Stimulated activated CD4-positive, alpha-beta T cell treated with anti-CD3 and anti-CD28 coated beads, TNF-alpha, amount 100 ng/mL, for 24 hours (primary cell): Measurements from ENCODE around the gene ERCC8.
"Not testable (repeated sequence)": the region's sequence is repeated elsewhere in the genome, so short reads cannot be mapped to it uniquely, and the experiment has no call there.

Experiments
- DNase-seq, 3 experiments: peaks; one replicate each; pipeline ENCODE4 v3.0.0-alpha.2; 2020; ENCODE audit warnings: low read depth in 3 of 3

ERCC8 gene, protein sequence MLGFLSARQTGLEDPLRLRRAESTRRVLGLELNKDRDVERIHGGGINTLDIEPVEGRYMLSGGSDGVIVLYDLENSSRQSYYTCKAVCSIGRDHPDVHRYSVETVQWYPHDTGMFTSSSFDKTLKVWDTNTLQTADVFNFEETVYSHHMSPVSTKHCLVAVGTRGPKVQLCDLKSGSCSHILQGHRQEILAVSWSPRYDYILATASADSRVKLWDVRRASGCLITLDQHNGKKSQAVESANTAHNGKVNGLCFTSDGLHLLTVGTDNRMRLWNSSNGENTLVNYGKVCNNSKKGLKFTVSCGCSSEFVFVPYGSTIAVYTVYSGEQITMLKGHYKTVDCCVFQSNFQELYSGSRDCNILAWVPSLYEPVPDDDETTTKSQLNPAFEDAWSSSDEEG

DNA sequence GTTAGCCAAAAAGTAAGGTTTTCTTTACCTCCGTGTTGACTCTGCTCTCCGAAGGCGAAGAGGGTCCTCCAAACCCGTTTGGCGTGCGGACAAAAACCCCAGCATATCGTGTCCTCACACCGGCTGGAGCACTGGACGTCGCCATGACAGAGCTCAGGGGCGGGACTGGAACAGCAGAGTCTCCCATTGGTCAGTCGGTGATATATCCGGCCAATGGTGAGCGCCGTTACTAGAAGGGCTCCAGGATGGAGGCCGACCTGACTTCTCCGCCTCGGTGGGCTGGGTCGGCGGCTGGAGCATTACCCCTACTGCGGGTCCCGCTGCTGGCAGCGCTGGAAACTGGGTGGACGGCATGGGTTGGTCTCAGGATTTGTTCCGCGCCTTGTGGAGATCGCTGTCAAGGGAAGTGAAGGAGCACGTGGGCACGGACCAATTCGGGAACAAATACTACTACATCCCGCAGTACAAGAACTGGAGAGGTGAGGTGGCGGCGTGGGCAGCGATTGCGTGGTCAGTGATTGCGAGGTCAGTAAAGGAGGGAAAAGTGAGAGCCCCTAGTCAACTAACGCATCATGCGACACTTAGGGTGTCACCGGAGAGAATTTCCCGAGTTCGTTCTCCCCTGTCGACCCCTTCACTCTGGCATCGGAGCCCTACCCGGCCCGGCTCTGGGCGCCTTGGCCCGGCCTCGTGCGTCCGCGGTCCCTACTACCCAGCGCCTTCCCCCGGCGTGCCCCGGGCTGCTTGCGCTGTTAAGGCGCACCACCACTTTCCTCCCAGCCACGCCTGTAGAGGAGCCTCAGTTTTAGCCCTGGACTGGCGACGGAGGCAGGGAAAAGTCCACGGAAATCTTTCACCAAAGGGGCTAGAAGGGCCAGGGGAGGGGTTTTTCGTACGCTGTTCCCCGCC lies at the start of gene ERCC8, which contains the start of gene NDUFAF2:
Gene ERCC8, minus strand, starts transcription at position 167 of the 909 bp plus-strand sequence. Its CDS starts 62 bp downstream, at position 105.
Gene NDUFAF2, plus strand, starts transcription at position 302 of the 909 bp plus-strand sequence. Its CDS starts 51 bp downstream, at position 353.
- peak; percentile 77 to 84 (median 81) for DNase-seq

- DNase-seq, result no peak
Measured at GRCh38 chr5:60993875-60994571, 49.2 kb upstream of the ERCC8 start.

DNA sequence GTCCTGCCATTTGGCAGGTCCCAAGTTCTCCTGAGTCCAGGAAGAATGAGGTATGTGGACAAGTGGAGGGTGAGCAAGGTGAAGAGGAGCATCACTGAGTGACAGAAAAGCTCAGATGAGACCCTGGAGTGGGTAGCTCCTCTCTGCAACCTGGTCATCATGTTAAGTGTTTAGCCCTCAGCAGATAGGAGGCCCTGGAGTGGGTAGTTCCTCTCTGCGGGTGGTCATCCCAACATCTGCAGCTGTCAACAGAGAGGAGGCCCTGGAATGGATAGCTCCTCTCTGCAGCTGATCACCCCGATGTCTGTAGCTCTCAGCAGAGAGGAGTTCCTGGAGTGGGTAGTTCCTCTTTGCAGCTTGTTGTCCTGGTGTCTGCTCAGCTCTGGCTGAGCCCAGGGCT lies 48.6 kb upstream of the ERCC8 start:
- DNase-seq, result no peak

DNA sequence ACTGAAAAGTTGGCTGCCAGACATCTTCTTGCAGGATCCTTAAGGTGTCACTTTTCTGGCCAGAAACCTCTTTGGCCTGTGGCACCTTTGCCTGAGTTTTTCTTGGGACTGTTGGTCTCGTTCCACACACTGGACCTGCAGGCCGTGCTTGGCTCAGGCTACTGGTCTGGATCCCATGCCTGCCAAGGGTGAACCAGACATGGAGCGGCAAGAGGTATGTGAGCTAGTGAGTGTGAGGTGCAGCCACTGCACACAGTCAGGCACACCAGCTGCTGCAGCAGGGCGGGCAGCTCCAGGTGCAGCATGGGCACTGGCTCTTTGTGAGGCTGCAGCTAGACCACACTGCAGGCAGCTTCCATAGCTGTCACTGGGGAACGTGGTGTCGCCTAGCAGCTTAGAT lies 48.0 kb upstream of the ERCC8 start:
- DNase-seq, result no peak

DNA sequence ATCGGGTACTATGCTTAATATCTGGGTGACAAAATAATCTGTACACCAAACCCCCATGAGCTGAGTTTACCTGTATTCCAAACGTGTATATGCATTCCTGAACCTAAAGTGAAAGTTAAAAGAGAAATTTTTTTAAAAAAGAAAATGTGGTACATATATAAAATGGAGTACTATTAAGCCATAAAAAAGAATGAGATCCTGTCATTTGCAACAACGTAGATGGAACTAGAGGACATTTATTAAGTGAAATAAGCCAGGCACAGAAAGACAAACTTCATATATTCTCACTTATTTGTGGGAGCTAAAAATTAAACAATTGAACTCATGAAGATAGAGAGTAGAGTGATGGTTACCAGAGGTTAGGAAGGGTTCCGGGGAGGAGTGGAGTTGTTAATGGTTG lies 44.9 kb upstream of the ERCC8 start:
- DNase-seq, result no peak

DNA sequence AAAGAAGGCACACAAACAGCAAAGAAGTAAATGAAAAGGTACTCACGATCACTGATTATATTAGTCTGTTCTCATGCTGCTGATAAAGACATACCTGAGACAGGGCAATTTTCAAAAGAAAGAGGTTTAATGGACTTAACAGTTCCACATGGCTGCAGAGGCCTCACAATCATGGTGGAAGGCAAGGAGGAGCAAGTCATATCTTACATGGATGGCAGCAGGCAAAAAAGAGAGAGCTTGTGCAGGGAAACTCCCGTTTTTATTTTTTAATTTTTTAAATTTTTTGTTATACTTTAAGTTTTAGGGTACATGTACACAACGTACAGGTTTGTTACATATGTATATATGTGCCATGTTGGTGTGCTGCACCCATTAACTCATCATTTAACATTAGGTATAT lies 37.3 kb upstream of the ERCC8 start:
- DNase-seq, result not testable (repeated sequence)

DNA sequence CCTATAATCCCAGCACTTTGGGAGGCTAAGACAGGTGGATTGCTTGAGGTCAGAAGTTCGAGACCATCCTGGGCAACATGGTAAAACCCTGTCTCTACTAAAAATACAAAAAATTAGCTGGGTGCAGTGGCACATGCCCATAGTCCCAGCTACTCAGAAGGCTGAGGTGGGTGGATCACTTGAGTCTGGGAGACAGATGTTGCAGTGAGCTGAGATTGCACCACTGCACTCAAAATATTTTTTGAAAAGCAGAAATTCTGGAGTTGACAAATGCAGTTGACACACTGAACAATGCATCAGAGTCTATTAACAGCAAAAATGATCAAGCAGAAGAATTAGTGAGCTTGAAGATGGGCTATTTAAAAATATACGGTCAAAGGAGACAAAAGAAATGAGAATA lies 35.6 kb upstream of the ERCC8 start:
- DNase-seq, result no peak

GRCh38 chr5:60978968-60979367 lies 34.1 kb upstream of the ERCC8 start:
- no peak for DNase-seq

DNA sequence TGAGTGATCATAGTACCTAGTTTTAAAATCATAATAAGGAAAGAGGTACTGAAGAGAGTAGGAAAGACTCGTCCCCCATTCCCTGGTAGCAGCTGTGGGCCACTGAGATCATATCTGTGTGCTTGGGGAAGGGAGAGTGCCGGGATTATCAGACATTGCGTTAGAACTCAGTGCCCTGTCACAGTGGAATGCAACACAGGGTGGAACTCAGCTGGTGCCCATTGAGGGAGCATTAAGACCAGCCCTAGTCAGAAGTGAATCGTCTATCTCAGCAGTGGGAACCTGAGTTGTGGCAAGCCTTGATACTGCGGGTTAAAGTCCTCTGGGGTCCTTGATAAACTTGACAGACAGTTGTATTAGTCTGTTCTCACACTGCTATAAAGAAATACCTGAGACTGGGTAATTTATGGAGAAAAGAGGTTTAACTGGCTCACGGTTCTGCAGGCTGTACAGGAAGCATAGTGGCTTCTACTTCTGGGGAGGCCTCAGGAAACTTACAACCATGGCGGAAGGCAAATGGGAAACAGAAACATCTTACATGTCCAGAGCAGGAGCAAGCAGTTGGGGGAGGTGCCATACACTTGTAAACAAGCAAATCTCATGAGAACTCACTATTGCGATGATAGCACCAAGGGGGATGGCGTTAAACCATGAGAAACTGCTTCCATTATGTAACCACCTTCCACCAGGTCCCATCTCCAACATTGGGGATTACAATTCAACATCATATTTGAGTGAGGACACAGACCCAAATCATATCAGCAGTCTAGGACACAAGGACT lies 33.3 kb upstream of the ERCC8 start:
- DNase-seq, result no peak

DNA sequence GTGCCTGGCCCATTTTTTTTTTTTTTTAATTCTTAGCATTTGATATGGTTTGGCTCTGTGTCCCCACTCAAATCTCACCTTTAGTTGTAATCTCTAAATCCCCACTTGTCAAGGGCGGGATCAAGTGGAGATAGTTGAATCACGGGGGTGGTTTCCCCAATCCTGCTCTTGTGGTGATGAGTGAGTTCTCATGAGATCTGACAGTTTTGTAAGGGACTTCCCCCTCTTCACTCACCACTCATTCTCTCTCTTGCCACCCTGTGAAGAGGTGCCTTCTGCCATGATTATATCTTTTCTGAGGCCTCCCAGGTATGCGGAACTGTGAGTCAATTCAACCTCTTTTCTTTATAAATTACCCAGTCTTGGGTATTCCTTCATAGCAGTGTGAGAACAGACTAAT lies 27.4 kb upstream of the ERCC8 start:
- peak; percentile 36 to 43 (median 40) for DNase-seq

GRCh38 chr5:60961685-60962084 lies 16.8 kb upstream of the ERCC8 start:
- DNase-seq, result no peak

- DNase-seq, result no peak
Measured at GRCh38 chr5:60960591-60960990, 15.7 kb upstream of the ERCC8 start.

- no peak for DNase-seq
Measured at GRCh38 chr5:60959156-60959555, 14.3 kb upstream of the ERCC8 start.

GRCh38 chr5:60958712-60959111 lies 13.8 kb upstream of the ERCC8 start:
- no peak for DNase-seq

DNA sequence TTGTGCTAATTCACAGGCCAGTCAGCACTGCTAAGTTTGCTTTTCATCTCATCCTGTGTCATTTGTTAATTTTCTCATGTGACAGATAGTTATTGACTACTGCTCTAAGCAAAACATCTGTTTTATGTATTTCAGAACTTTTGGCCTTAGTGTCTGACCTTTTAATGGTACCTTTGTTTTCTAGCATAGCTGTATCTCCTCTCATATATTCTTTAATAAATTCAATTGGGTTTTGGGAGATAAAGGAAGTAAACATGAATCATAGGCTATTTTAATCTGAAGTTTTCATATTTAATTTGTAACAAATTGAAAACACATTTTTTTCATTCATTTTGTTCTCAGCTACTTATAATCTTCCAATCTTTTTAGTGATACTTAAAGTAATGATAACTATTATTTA lies 13.2 kb upstream of the ERCC8 start:
- DNase-seq, result no peak

DNA sequence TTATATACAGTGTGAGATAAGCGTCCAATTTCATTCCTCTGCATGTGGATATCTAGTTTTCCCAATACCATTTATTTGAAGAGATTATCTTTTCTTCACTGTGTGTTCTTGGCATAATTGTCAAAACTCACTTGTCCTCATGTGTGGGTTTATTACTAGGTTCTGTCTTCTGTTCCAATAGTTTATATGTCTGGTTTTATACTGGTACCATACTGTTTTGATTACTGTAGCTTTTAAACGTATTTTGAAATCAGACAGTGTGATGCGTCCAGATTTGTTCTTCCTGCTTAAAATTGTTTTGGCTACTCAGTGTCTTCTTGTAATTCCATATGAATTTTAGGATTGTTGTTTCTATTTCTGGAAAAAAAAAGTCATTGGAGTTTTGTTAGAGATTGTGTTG lies 10.4 kb upstream of the ERCC8 start:
- DNase-seq, result no peak

- no peak for DNase-seq
Measured at GRCh38 chr5:60948738-60949137, 3.9 kb upstream of the ERCC8 start.

DNA sequence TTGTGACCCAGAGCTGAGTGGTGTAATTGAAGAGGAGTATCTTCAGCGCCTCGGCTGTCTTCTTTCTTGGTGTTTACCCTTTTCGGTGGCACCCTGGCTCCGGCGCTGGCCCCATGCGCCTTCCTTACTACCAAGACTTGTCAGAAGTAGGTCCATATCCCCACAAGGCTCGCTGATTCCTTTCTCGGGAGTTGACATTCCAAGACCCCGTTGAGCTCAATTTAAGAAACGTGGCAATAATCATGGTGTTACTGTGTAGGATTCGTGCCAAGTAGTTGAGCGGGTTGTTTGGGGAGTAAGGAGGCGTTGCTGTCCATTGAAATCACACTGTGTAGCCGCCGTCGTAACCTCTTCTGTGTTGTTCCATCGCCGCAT lies 930 bp upstream of the ERCC8 start:
- DNase-seq, result peak in 1 of 3 experiments; percentile 10

- no peak for DNase-seq
Measured at GRCh38 chr5:60943624-60944023, 1.2 kb downstream of the ERCC8 start.

DNA sequence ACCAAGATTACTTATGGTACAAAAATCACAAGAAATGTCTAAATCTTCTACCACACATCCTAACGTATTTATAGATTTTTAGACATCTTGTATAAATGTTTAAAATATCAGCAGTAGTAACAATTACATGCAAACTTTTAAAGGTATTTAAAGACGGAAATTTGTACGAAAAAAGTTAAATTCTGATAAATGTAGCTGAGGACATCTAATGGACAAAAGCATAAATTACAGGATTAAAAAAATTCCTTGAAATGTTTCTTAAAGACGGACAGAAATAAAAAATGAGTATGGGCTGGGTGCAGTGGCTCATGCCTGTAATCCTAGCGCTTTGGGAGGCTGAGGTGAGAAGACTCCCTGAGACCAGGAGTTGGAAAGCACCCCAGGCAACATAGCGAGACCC lies 15.8 kb downstream of the ERCC8 start:
- DNase-seq, result no peak

DNA sequence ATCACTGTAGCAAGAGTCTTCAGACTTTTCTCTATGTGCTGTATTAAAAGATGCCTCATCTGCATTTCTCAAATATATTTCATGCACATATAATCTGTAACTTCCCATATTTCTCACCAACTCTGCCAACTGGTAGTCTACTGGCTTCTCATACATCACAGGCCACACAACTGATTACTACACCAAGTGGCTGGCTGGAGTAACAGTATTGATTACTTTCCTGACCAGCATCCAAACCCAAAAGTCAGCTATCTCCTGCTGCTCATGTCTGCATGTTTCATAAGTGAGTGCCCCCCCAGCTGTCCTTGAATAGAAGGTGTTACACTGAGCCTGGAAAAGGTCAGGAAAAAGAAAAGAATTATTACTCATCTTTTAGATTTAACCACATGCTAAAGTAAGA lies 17.4 kb downstream of the ERCC8 start:
- DNase-seq, result no peak
